MM.1S (cell line): Measurements from ENCODE around the gene ISG20.

Source experiments
- DNase-seq: peaks from one replicate; pipeline ENCODE4 v3.0.0-alpha.2; 2015
- H2AFZ ChIP-seq: fragments of 300-600 bp; sonication (generic); 2 replicates; pipeline ENCODE4 v1.6.0; 2016; ENCODE audit warnings: antibody characterized with exemption, low read length
- H3F3A ChIP-seq: fragments of 300-600 bp; sonication (generic); 2 replicates; pipeline ENCODE4 v1.6.1; 2016; ENCODE audit warnings: mild to moderate bottlenecking, antibody characterized with exemption, low read length, moderate library complexity, mixed read lengths; ENCODE audit not compliant: insufficient read depth
- H3K27ac ChIP-seq: fragments of 300-600 bp; sonication (generic); 2 replicates; pipeline ENCODE4 v1.5.1; 2016; ENCODE audit warnings: mild to moderate bottlenecking, low read length
- H3K27me3 ChIP-seq: fragments of 300-600 bp; sonication (generic); replicated peaks from 2 replicates; pipeline ENCODE4 v1.6.0; 2016; ENCODE audit warnings: low read length; ENCODE audit not compliant: insufficient read depth
- H3K36me3 ChIP-seq: fragments of 300-600 bp; sonication (generic); replicated peaks from 2 replicates; pipeline ENCODE4 v1.6.1; 2016; ENCODE audit warnings: mild to moderate bottlenecking, low read length, mixed read lengths; ENCODE audit not compliant: insufficient read depth
- H3K4me1 ChIP-seq: fragments of 300-600 bp; sonication (generic); 2 replicates; pipeline ENCODE4 v1.6.1; 2016; ENCODE audit warnings: low read length, mixed read lengths
- H3K4me2 ChIP-seq: fragments of 300-600 bp; sonication (generic); 2 replicates; pipeline ENCODE4 v1.6.0; 2016; ENCODE audit warnings: low read depth, low read length
- H3K4me3 ChIP-seq: fragments of 300-600 bp; sonication (generic); 2 replicates; pipeline ENCODE4 v1.5.1; 2016; ENCODE audit warnings: low read length, mixed read lengths
- H3K79me2 ChIP-seq: fragments of 300-600 bp; sonication (generic); 2 replicates; pipeline ENCODE4 v1.6.1; 2016; ENCODE audit warnings: mixed run types, low read length, mixed read lengths
- H3K9ac ChIP-seq: fragments of 300-600 bp; sonication (generic); 2 replicates; pipeline ENCODE4 v1.6.1; 2016; ENCODE audit warnings: low read length, mixed read lengths
- H3K9me2 ChIP-seq: fragments of 300-600 bp; sonication (generic); replicated peaks from 2 replicates; pipeline ENCODE4 v1.6.1; 2016; ENCODE audit warnings: mild to moderate bottlenecking, low read length, mixed read lengths; ENCODE audit not compliant: insufficient read depth
- H3K9me3 ChIP-seq: fragments of 300-600 bp; sonication (generic); replicated peaks from 2 replicates; pipeline ENCODE4 v1.6.1; 2016; ENCODE audit warnings: mild to moderate bottlenecking, low read length, mixed read lengths; ENCODE audit not compliant: insufficient read depth
- H4K20me1 ChIP-seq: fragments of 300-600 bp; sonication (generic); 2 replicates; pipeline ENCODE4 v1.6.1; 2016; ENCODE audit warnings: mild to moderate bottlenecking, low read length, moderate library complexity, mixed read lengths; ENCODE audit not compliant: insufficient read depth
- CTCF ChIP-seq: fragments of 300-600 bp; sonication (generic); IDR thresholded peaks from 2 replicates; pipeline ENCODE4 v1.5.1; 2016; ENCODE audit warnings: antibody characterized with exemption, low read length, mixed read lengths
- EZH2 ChIP-seq: fragments of 300-600 bp; sonication (generic); optimal IDR thresholded peaks from 2 replicates; pipeline ENCODE3; 2017; ENCODE audit warnings: low read depth, mild to moderate bottlenecking, antibody characterized with exemption, low read length, mixed read lengths
- EZH2phosphoT487 ChIP-seq: fragments of 300-600 bp; sonication (generic); IDR thresholded peaks from 2 replicates; pipeline ENCODE4 v1.6.1; 2018; ENCODE audit warnings: antibody characterized with exemption, low read length

The ISG20 gene

DNA sequence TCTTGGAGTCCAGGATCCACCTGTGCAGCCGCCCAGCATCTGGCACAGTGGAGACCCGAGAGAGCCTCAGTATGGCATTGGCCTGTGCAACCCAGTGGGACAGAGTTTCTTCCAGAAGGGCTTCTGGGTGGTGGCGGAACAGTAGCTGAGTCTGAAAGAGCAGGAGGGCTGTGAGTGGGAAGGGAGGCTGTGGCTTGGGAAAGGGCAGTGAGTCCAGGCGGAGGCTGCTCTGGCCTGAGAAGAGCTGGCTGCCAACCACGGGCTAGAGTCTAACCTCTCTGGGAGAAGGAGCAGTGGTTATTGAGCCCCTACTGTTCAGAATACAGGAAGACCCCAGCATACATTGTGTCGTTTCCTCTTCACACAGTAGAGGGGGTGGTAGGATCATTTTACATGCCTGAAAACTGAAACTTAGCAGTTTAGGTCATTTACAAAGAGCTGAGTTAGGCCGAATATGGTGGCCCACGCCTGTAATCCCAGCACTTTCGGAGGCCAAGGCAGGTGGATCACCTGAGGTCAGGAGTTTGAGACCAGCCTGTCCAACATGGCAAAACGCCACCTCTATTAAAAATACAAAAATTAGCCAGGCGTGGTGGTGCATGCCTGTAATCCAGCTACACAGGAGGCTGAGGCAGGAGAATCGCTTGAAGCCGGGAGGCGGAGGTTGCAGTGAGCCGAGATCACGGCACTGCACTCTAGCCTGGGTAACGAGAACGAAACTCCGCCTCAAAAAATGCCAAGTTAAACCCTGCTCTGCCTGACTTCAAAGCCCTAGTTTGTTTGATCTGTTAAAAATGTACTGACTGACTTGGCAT lies 14.5 kb upstream of the ISG20 start:
- TF ChIP-seq EZH2 (no peak), CTCF (peak; percentile 64)
- peaks cover 81% of the 10 kb centered on the region for H3K79me2 ChIP-seq
- H3K9me3 ChIP-seq, result no peaks in the 10 kb centered on the region
- peaks cover 60% of the 10 kb centered on the region for H3K4me1 ChIP-seq
- peaks cover 52% of the 10 kb centered on the region for H3F3A ChIP-seq
- peak; percentile 79 for DNase-seq
- H2AFZ ChIP-seq, result no peak overlapping the region
- peak overlapping the region; percentile 99 for H3K9ac ChIP-seq
- peak overlapping the region; percentile 99 for H3K4me3 ChIP-seq
- H3K27me3 ChIP-seq, result no peaks in the 10 kb centered on the region
- peak overlapping the region; percentile 99 for H3K4me2 ChIP-seq
- H4K20me1 ChIP-seq, result peaks cover 24% of the 10 kb centered on the region
- peak overlapping the region; percentile 73 for H3K27ac ChIP-seq
- peaks cover 14% of the 10 kb centered on the region for H3K36me3 ChIP-seq
- no peaks in the 10 kb centered on the region for H3K9me2 ChIP-seq

DNA sequence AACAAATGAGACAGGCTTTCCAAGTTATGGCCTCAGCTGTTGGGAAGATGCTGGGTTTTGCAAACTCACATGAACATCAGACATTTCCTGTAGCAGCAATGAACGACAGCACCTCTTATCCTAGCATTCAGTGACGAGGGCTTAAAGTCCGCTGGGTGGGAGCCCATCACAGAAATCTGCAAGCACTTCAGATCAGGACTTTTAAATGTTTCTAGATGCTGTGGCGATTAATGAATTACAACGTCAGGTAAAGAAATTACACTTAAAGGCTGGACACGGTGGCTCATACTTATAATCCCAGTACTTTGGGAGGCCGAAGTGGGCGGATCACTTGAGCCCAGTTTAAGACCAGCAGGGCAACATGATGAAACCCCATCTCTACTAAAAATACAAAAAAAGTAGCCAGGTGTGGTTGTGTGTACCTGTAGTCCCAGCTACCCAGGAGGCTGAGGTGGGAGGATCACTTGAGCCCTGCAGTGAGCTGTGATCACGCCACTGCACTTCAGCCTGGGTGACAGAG lies 13.8 kb upstream of the ISG20 start:
- peak overlapping the region; percentile 99 for H3K4me3 ChIP-seq

GRCh38 chr15:88625943-88626741 lies 12.7 kb upstream of the ISG20 start:
- Histone ChIP-seq H3K9me2 (no peaks in the 10 kb centered on the region), H3K9ac (peak overlapping the region; percentile 38; the same call in 1 of the 2 replicates), H3F3A (peaks cover 64% of the 10 kb centered on the region), H2AFZ (no peak overlapping the region), H3K4me2 (peak overlapping the region; percentile 45), H4K20me1 (peaks cover 28% of the 10 kb centered on the region), H3K79me2 (peaks cover 98% of the 10 kb centered on the region), H3K9me3 (no peaks in the 10 kb centered on the region), H3K27me3 (no peaks in the 10 kb centered on the region), H3K36me3 (peaks cover 29% of the 10 kb centered on the region), H3K4me1 (peaks cover 65% of the 10 kb centered on the region), H3K27ac (peak overlapping the region; percentile 84; the same call in 1 of the 2 replicates), H3K4me3 (no peak overlapping the region)
- DNase-seq, result no peak
- TF ChIP-seq CTCF (no peak), EZH2 (no peak), EZH2phosphoT487 (no peak)

More for the DNA sequence above, 13.8 kb upstream of the ISG20 start:
- peaks cover 28% of the 10 kb centered on the region for H4K20me1 ChIP-seq
- no peak for DNase-seq
- H3K4me2 ChIP-seq, result peak overlapping the region; percentile 99
- peaks cover 21% of the 10 kb centered on the region for H3K36me3 ChIP-seq
- H2AFZ ChIP-seq, result no peak overlapping the region
- no peaks in the 10 kb centered on the region for H3K9me2 ChIP-seq
- peaks cover 88% of the 10 kb centered on the region for H3K79me2 ChIP-seq
- H3K27me3 ChIP-seq, result no peaks in the 10 kb centered on the region
- H3F3A ChIP-seq, result peaks cover 58% of the 10 kb centered on the region
- no peak for TF ChIP-seq EZH2phosphoT487
- TF ChIP-seq CTCF, result no peak
- TF ChIP-seq EZH2, result no peak
- H3K4me1 ChIP-seq, result peaks cover 67% of the 10 kb centered on the region
- H3K9me3 ChIP-seq, result no peaks in the 10 kb centered on the region
- H3K9ac ChIP-seq, result peak overlapping the region; percentile 99; the same call in 1 of the 2 replicates
- peak overlapping the region; percentile 73 for H3K27ac ChIP-seq
